ENCODE results near the gene PRRT2. TPM values are rescaled to one million over a fixed set of nuclear protein-coding genes. Genes with fewer than 3 reads are reported as not detected.
A peak's percentile ranks its signal among the peaks of the same experiment; 100 is the strongest.

Gene PRRT2
- total RNA-seq (1 to 10 TPM in 2 of 7 donors, under 1 TPM in 3, not detected in 2; 0.29 to 2.1 (median 0.77) TPM), polyA plus RNA-seq (under 1 TPM; 0.15 to 0.67 (median 0.22) TPM)
- long read RNA-seq, donor 1, partial matches to known transcripts, result 0 of 3 reads
- long read RNA-seq, donor 1, other reads (novel, unspliced or antisense), result 0 of 3 reads
- long read RNA-seq, donor 2, partial matches to known transcripts, result 0 of 2 reads
- long read RNA-seq, donor 2, other reads (novel, unspliced or antisense), result 0 of 2 reads

DNA sequence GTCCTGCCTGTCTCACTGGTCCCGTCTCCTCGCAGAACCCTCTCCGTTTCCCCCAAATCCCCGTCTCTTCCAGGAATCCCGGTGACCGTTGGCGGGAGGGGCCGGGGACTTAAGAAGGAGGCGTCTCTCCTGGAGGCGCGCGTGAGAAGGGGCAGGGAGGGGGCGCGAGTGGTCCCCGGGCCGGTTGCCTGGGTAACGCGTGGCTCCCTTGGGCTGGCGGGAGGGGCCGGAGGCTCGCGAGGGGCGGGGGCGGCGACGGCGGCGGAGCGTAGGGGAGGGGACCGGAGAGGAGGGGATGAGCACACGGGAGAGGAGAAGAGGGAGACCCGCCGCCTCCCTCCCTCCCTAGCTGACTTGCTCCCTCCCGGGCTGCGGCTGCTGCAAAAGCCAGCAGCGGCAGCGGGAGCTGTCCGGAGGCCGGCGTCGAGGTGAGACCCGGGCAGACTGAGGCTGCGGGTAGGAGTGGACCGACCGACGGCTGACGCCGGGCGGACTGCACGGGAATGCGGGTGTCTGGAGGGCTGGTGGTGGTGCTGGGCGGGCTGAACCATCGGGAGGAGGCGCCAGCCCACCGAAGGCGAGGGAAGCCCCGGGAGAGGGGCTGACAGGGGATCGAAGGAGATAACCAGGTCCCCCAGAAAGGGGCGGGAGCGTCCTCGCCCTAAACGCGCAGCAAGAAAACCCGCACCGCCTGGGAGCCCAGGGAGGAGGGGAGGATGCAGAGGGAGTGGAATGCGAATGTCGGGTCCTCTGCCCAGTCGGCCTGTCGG lies at the start of gene PRRT2:
PRRT2 (plus strand) TSS at position 298 of the 770 bp plus-strand sequence. CDS start 862 bp downstream, outside the sequence.
- peak; percentile 89 for DNase-seq
- intact Hi-C loops (cut with DNase I; ENCODE audit: low total_unique reads), result no loop called here
- Histone ChIP-seq H3K9me3 (no peaks in the 10 kb centered on the region), H3K27me3 (replicated peaks in 1 of 7) (peaks cover 0 to 19% (median 10%) of the 10 kb centered on the region in 7 donors), H3K4me1 (peaks cover 48 to 93% (median 81%) of the 10 kb centered on the region in 6 donors), H3K27ac (peak within 1 kb of the TSS; percentile 57 to 100 (median 86)), H3K36me3 (peaks cover 0 to 27% (median 19%) of the 10 kb centered on the region in 6 donors), H3K4me3 (peak within 1 kb of the TSS; percentile 39 to 76 (median 46))
- TF ChIP-seq, protein P1, sequence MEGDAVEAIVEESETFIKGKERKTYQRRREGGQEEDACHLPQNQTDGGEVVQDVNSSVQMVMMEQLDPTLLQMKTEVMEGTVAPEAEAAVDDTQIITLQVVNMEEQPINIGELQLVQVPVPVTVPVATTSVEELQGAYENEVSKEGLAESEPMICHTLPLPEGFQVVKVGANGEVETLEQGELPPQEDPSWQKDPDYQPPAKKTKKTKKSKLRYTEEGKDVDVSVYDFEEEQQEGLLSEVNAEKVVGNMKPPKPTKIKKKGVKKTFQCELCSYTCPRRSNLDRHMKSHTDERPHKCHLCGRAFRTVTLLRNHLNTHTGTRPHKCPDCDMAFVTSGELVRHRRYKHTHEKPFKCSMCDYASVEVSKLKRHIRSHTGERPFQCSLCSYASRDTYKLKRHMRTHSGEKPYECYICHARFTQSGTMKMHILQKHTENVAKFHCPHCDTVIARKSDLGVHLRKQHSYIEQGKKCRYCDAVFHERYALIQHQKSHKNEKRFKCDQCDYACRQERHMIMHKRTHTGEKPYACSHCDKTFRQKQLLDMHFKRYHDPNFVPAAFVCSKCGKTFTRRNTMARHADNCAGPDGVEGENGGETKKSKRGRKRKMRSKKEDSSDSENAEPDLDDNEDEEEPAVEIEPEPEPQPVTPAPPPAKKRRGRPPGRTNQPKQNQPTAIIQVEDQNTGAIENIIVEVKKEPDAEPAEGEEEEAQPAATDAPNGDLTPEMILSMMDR (IDR thresholded peaks at IDR 0.05 in 8 of 11, conservative IDR thresholded peaks at IDR 0.05 in 3 of 11), result no peak
- TF ChIP-seq POLR2AphosphoS5 (IDR thresholded peaks at IDR 0.05) (no peak), POLR2A (IDR thresholded peaks at IDR 0.05) (no peak)
- WGBS, 5 donors, result 6 to 11% (median 6%) methylated on average over 43 to 69 of the region's 69 CpGs

DNA sequence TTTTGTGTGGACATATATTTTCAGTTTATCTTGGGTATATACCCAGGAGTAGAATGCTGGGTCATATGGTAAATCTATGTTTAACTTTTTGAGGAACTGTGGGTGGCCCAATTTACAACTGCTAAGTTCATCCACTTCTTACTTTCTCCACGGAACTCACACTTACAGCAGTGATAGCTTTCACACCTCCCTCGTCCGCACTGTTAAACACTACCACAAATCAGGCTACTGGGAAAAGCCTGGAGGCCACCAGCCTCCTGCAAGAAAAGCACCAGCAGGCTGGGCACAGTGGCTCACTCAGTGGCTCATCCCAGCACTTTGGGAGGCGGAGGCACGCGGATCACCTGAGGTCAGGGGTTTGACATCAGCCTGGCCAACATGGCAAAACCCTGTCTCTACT lies 48.7 kb upstream of the PRRT2 start:
- DNase-seq, result no peak
- Histone ChIP-seq H3K9me3 (no peaks in the 10 kb centered on the region), H3K27ac (no peak overlapping the region), H3K4me3 (no peak overlapping the region), H3K27me3 (replicated peaks in 1 of 7) (peaks cover 0 to 6% (median 0%) of the 10 kb centered on the region in 7 donors), H3K4me1 (peaks cover 0 to 6% (median 0%) of the 10 kb centered on the region in 6 donors), H3K36me3 (no peaks in the 10 kb centered on the region)
- intact Hi-C loops (cut with DNase I; ENCODE audit: low total_unique reads), result no loop called here
- WGBS, 5 donors, result 74 to 86% (median 74%) methylated on average over 6 of the region's 6 CpGs
- TF ChIP-seq POLR2A (IDR thresholded peaks at IDR 0.05) (no peak), POLR2AphosphoS5 (IDR thresholded peaks at IDR 0.05) (no peak)
- TF ChIP-seq, protein P1 (IDR thresholded peaks at IDR 0.05 in 8 of 11, conservative IDR thresholded peaks at IDR 0.05 in 3 of 11), result no peak

DNA sequence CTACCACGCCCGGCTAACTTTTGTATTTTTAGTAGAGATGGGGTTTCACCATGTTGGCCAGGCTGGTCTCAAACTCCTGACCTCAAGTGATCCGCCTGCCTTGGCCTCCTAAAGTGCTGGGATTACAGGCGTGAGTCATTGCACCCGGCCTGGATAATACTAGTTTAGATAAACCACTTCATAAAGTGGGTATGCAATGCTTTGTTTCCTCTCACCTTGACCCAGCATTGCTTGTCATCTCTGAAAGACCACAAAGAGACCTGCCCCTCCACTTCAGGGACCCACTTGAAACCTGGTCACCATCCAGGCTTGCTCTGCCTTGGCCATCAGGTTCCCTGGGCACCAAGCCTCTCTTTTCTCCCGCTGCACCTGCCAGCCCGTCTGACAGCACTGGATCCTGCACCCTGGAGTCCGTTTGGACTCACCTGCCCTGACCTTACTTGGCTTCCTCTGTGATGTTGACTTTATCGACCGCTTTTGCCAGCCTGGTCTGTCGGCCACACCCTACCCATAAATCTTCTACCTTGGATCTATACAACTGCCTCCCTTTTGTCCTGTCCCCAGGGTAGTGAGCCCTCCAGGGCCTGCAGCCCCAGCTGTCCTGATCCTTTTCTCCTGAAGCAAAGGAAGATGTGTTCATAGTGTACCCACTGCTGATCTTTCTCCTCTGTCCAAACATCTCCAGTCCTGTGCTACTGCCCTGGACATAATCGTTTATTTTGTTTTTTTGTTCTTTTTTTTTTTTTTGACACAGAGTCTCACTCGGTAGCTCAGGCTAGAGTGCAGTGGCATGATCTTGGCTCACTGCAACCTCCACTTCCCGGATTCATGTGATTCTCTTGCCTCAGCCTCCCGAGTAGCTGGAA lies 46.6 kb upstream of the PRRT2 start:
- 74 to 79% (median 76%) methylated on average over 15 of the region's 15 CpGs for WGBS, 5 donors
- Histone ChIP-seq H3K4me3 (no peak overlapping the region), H3K9me3 (no peaks in the 10 kb centered on the region), H3K27me3 (replicated peaks in 1 of 7) (peaks cover 0 to 6% (median 0%) of the 10 kb centered on the region in 7 donors), H3K36me3 (no peaks in the 10 kb centered on the region), H3K4me1 (peaks cover 0 to 6% (median 0%) of the 10 kb centered on the region in 6 donors), H3K27ac (no peak overlapping the region)
- intact Hi-C loops (cut with DNase I; ENCODE audit: low total_unique reads), result no loop called here
- no peak for DNase-seq
- TF ChIP-seq POLR2AphosphoS5 (IDR thresholded peaks at IDR 0.05) (no peak), POLR2A (IDR thresholded peaks at IDR 0.05) (no peak)
- TF ChIP-seq, protein P1 (IDR thresholded peaks at IDR 0.05 in 8 of 11, conservative IDR thresholded peaks at IDR 0.05 in 3 of 11), result no peak

Measured in spleen (tissue), 13 donors.